Gastrocnemius medialis (tissue), 4 donors: ENCODE results near the gene SQSTM1. TPM values are rescaled to one million over a fixed set of nuclear protein-coding genes. Genes with fewer than 3 reads are reported as not detected.

Experiments used
- ATAC-seq, 2 donors: fragments of 150-250 bp; one replicate each; pipeline ENCODE4 v1.9.1; 2016
- DNase-seq, 2 donors: peaks; one replicate each; pipeline ENCODE4 v3.0.0-alpha.2; 2019
- H3K27ac ChIP-seq, 4 donors: fragments of 200-600 bp; sonication (generic); 1 replicate in 1 of 4; 2 replicates in 3 of 4; pipeline ENCODE4 v1.5.1; 2016 to 2018; ENCODE audit warnings: mild to moderate bottlenecking in 2 of 4, moderate library complexity in 1 of 4
- H3K27me3 ChIP-seq, 3 donors: fragments of 200-600 bp; sonication (generic) in 2 of 3; 1 replicate in 1 of 3; 2 replicates in 2 of 3; pipeline versions ENCODE4 v1.5.1 to v1.6.0; 2016 to 2019; ENCODE audit warnings: mild to moderate bottlenecking in 1 of 3, moderate library complexity in 1 of 3
- H3K36me3 ChIP-seq, 2 donors: fragments of 200-600 bp; sonication (generic) in 1 of 2; one replicate each; pipeline ENCODE4 v1.5.1; 2017 to 2018
- H3K4me1 ChIP-seq, 2 donors: fragments of 200-600 bp; sonication (generic) in 1 of 2; one replicate each; pipeline ENCODE4 v1.5.1; 2016 to 2017; ENCODE audit warnings: mild to moderate bottlenecking in 2 of 2
- H3K4me3 ChIP-seq, 4 donors: fragments of 200-600 bp; sonication (generic) in 3 of 4; 1 replicate in 1 of 4; 2 replicates in 3 of 4; pipeline ENCODE4 v1.5.1; 2016 to 2019; ENCODE audit warnings: mild to moderate bottlenecking in 2 of 4
- H3K9me3 ChIP-seq, 3 donors: fragments of 200-600 bp; sonication (generic) in 2 of 3; 1 replicate in 1 of 3; 2 replicates in 2 of 3; pipeline ENCODE4 v1.5.1; 2016 to 2019
- POLR2A ChIP-seq, 2 donors: fragments of 450-650 bp; IDR thresholded peaks; one replicate each; pipeline ENCODE4 v1.6.1; 2017; ENCODE audit warnings: antibody characterized with exemption in 2 of 2, mild to moderate bottlenecking in 2 of 2, moderate library complexity in 2 of 2
- in situ Hi-C, 4 donors: fragments of 200-750 bp; cut with MboI; loops; one replicate each; pipeline versions ENCODE4 v1.15.0 to v1.8.0; 2017; ENCODE audit warnings: low sequenced_read_pairs in 4 of 4
- intact Hi-C: fragments of 100-400 bp; cut with DNase I; formaldehyde crosslinking; loops from one replicate; pipeline ENCODE4 v1.15.1; 2023; ENCODE audit warnings: low total_unique reads
- total RNA-seq, 4 donors: library from RNA; depleted of rRNA; stranded (reverse); fragments of >200 nt; gene quantifications; one replicate each; pipeline versions ENCODE4 v1.1.0 to v1.2.3, GENCODE V29; 2016
- TF ChIP-seq, protein P1 (sequence below), 5 experiments: fragments of 450-650 bp in 3 of 5; fragments of 200-600 bp in 2 of 5; sonication (generic) in 2 of 5; IDR thresholded peaks in 4 of 5; conservative IDR thresholded peaks in 1 of 5; 1 replicate in 4 of 5; 2 replicates in 1 of 5; pipeline ENCODE4 v1.5.1; 2016 to 2019; ENCODE audit warnings: antibody characterized with exemption in 5 of 5, mild to moderate bottlenecking in 3 of 5, moderate library complexity in 3 of 5

The SQSTM1 gene
- total RNA-seq, 4 donors from 2014 or later, result 1,080 to 1,340 (median 1,178) TPM

DNA sequence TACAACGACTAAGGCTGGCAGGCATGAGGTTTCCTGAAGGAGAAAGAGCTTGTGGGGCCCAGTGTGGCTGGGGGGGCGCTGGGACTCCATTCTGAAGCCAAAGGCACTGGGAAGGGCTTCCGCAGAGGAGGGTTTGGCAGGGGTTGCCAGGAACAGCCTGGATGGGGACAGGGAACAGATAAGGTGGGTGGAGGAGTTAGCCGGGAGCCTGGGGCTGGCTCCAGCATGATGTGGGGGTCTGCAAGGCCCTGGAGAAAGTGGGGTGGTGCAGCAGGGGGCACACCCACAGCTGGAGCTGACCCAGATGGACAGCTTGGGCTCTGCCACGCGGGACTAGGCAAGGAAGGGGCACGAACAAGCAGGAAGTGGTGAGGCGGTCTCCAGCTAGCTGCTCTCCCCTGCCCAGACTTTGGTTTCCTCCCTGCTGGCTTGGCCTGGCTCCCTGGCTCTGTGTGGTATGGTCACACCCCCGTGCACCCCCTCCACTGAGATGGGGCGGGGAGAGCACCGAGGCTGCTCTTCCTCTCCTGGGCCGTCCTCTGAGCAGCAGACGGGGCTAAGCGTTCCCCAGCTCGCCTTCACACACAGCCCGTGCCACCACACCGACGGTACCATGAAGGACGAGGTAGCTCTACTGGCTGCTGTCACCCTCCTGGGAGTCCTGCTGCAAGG, 27.1 kb upstream of the SQSTM1 start, which contains the start of gene LTC4S:
Gene LTC4S, plus strand, starts transcription at position 519 of the 672 bp plus-strand sequence. Its CDS starts 95 bp downstream, at position 614.
- Histone ChIP-seq H3K4me1 (peaks cover 17 to 22% of the 10 kb centered on the region in 2 donors), H3K4me3 (peak within 1 kb of the TSS in 2 of 4 donors; percentile 14 to 18), H3K36me3 (peaks cover 0 to 9% of the 10 kb centered on the region in 2 donors), H3K27ac (peak within 1 kb of the TSS in 3 of 4 donors; percentile 55 to 58 (median 57)), H3K27me3 (no peaks in the 10 kb centered on the region), H3K9me3 (no peaks in the 10 kb centered on the region)
- peak in 1 of 2 donors; percentile 6 for TF ChIP-seq POLR2A (IDR thresholded peaks at IDR 0.05)
- TF ChIP-seq, protein P1, sequence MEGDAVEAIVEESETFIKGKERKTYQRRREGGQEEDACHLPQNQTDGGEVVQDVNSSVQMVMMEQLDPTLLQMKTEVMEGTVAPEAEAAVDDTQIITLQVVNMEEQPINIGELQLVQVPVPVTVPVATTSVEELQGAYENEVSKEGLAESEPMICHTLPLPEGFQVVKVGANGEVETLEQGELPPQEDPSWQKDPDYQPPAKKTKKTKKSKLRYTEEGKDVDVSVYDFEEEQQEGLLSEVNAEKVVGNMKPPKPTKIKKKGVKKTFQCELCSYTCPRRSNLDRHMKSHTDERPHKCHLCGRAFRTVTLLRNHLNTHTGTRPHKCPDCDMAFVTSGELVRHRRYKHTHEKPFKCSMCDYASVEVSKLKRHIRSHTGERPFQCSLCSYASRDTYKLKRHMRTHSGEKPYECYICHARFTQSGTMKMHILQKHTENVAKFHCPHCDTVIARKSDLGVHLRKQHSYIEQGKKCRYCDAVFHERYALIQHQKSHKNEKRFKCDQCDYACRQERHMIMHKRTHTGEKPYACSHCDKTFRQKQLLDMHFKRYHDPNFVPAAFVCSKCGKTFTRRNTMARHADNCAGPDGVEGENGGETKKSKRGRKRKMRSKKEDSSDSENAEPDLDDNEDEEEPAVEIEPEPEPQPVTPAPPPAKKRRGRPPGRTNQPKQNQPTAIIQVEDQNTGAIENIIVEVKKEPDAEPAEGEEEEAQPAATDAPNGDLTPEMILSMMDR (IDR thresholded peaks at IDR 0.05 in 4 of 5, conservative IDR thresholded peaks at IDR 0.05 in 1 of 5), result no peak
- in situ Hi-C loops, result no loop called here
- no peak for ATAC-seq
- intact Hi-C loops, result no loop called here
- peak; percentile 56 to 60 for DNase-seq

DNA sequence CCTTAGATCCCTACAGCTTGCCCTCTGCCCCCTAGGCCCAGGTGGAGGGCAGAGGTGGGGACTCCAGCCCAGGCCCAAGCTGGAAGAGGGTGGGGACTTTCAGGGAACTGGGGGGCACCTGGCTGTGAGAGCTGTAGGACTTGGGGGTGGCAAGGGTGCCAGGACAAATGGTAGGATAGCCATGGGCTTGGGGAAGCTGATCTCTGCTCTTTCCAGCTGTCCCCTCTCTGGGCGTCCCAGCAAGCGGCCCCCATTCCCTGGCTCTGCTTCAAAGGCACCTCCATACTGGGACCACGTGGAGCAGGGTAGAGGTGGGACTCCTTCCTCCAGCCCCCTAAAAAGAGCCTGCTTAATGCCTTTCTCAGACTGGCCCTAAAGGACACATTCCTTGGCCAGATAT, 26.5 kb upstream of the SQSTM1 start:
- ATAC-seq, result no peak
- Histone ChIP-seq H3K4me3 (peak overlapping the region in 2 of 4 donors; percentile 14 to 18), H3K9me3 (no peaks in the 10 kb centered on the region), H3K4me1 (peaks cover 17 to 22% of the 10 kb centered on the region in 2 donors), H3K36me3 (peaks cover 0 to 14% of the 10 kb centered on the region in 2 donors), H3K27ac (peak overlapping the region in 3 of 4 donors; percentile 55 to 58 (median 57)), H3K27me3 (no peaks in the 10 kb centered on the region)
- intact Hi-C loops, result no loop called here
- TF ChIP-seq, protein P1 (IDR thresholded peaks at IDR 0.05 in 4 of 5, conservative IDR thresholded peaks at IDR 0.05 in 1 of 5), result no peak
- no peak for TF ChIP-seq POLR2A (IDR thresholded peaks at IDR 0.05)
- no peak for DNase-seq
- in situ Hi-C loops, result no loop called here

DNA sequence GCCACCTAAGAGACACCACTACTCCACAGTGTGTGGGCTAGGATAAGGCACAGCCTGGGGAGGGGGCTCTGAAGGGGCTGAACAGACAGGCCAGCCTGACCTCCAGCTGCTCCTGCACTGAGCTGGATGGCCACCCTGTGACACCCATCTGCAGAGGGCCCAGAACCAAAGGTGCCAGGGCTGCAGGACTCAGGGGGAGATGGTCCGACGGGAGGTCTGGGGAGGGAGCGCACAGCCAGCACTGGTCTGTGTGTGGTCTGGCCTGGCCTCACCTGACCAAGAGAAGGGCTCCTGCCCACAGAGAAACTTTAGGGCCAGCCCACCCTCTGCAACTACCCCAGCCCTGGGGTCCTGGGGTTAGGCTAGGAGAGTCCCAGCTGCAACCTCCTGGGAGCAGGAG, 26.1 kb upstream of the SQSTM1 start:
- in situ Hi-C loops, result no loop called here
- no peak overlapping the region for H3K27ac ChIP-seq
- intact Hi-C loops, result no loop called here
- no peaks in the 10 kb centered on the region for H3K27me3 ChIP-seq
- H3K4me1 ChIP-seq, result peaks cover 17 to 22% of the 10 kb centered on the region in 2 donors
- peaks cover 0 to 18% of the 10 kb centered on the region in 2 donors for H3K36me3 ChIP-seq
- DNase-seq (no peak), ATAC-seq (no peak)
- TF ChIP-seq, protein P1 (IDR thresholded peaks at IDR 0.05 in 4 of 5, conservative IDR thresholded peaks at IDR 0.05 in 1 of 5), result no peak
- TF ChIP-seq POLR2A (IDR thresholded peaks at IDR 0.05), result no peak
- no peaks in the 10 kb centered on the region for H3K9me3 ChIP-seq
- H3K4me3 ChIP-seq, result peak overlapping the region in 1 of 4 donors; percentile 18

DNA sequence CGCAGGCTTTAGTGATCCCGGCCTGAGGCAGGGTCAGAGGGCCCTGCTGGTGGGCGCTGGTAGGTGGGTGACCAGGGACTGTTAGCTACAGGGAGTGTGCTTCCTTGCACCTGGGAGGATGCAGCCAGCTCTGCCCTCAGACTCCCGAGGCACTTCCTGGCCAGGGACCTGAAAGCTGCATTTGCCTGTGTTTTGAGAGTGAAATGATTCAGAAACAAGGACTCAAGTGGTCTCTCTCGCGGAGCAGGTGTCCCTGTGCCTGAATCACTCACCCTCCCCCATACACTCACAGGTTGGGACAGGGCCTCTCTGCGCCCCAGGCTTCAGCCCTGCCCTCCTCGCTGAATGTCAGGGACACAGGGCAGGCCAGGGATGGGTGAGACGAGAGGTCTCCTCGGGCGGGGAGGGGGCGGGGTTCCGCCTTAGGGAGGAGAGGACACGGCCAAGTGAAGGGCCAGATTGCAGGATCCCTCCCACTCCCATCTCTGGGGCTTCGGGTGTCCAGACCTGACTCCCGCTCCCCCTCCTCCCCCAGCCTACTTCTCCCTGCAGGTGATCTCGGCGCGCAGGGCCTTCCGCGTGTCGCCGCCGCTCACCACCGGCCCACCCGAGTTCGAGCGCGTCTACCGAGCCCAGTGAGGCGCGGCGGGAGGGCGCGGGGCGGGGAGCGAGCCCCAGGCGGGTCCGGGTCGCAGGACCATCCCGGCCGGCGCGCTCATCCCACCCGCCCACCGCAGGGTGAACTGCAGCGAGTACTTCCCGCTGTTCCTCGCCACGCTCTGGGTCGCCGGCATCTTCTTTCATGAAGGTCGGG, 25.4 kb upstream of the SQSTM1 start:
- Histone ChIP-seq H3K27ac (peak overlapping the region in 2 of 4 donors; percentile 74 to 81), H3K27me3 (no peaks in the 10 kb centered on the region), H3K9me3 (no peaks in the 10 kb centered on the region), H3K4me1 (peaks cover 17 to 22% of the 10 kb centered on the region in 2 donors), H3K36me3 (peaks cover 0 to 25% of the 10 kb centered on the region in 2 donors), H3K4me3 (peak overlapping the region; percentile 55 to 65 (median 60))
- peak in 1 of 2 donors; percentile 32 for DNase-seq
- TF ChIP-seq, protein P1 (IDR thresholded peaks at IDR 0.05 in 4 of 5, conservative IDR thresholded peaks at IDR 0.05 in 1 of 5), result no peak
- TF ChIP-seq POLR2A (IDR thresholded peaks at IDR 0.05), result no peak
- in situ Hi-C loops (no loop called here), intact Hi-C loops (loop anchor here (5.0 kb wide), 2 partner anchors 63 to 128 kb away; partner anchors contain the start of gene MAML1)
- peak in 1 of 2 donors; percentile 2 for ATAC-seq
